ENCODE results near the gene TLK1. TPM values are rescaled to one million over a fixed set of nuclear protein-coding genes. Genes with fewer than 3 reads are reported as not detected.
"Not testable (repeated sequence)": the region's sequence is repeated elsewhere in the genome, so short reads cannot be mapped to it uniquely, and the experiment has no call there.

Gene TLK1
- total RNA-seq, 2 experiments from 2014 or later, result 53.9 to 56.0 TPM

DNA sequence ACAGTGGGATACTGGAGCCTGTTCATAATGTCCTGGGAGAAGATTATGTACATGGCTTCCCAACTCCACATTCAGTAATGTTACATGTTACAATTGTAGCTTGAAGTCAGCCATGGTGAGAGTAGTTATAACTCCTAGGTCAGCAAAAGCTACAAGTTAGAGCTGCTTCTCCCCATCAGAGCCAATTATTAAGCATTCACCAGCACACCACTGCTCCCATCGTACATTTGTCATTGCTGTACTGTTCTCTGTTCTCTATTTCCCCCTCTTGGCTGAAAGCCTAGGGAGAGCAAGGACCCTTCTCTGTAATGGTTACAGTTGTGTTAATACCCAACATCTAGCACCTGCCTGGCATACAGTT lies 5.3 kb upstream of the TLK1 start:
- ChIA-PET CTCF (no interaction called here), POLR2A (no interaction called here)
- Mint-ChIP-seq H3K27ac (no peak overlapping the region), H3K4me1 (ENCODE audit: low read depth) (peaks cover 24% of the 10 kb centered on the region), H3K36me3 (ENCODE audit: low read depth) (no peaks in the 10 kb centered on the region), H3K9me3 (no peaks in the 10 kb centered on the region), H3K4me3 (no peak overlapping the region), H3K27me3 (peaks cover 3% of the 10 kb centered on the region)
- no peak for ATAC-seq
- intact Hi-C loops (cut with micrococcal nuclease), result no loop called here
- DNase-seq, result no peak
- TF ChIP-seq, protein P1, sequence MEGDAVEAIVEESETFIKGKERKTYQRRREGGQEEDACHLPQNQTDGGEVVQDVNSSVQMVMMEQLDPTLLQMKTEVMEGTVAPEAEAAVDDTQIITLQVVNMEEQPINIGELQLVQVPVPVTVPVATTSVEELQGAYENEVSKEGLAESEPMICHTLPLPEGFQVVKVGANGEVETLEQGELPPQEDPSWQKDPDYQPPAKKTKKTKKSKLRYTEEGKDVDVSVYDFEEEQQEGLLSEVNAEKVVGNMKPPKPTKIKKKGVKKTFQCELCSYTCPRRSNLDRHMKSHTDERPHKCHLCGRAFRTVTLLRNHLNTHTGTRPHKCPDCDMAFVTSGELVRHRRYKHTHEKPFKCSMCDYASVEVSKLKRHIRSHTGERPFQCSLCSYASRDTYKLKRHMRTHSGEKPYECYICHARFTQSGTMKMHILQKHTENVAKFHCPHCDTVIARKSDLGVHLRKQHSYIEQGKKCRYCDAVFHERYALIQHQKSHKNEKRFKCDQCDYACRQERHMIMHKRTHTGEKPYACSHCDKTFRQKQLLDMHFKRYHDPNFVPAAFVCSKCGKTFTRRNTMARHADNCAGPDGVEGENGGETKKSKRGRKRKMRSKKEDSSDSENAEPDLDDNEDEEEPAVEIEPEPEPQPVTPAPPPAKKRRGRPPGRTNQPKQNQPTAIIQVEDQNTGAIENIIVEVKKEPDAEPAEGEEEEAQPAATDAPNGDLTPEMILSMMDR (IDR thresholded peaks at IDR 0.05), result no peak

DNA sequence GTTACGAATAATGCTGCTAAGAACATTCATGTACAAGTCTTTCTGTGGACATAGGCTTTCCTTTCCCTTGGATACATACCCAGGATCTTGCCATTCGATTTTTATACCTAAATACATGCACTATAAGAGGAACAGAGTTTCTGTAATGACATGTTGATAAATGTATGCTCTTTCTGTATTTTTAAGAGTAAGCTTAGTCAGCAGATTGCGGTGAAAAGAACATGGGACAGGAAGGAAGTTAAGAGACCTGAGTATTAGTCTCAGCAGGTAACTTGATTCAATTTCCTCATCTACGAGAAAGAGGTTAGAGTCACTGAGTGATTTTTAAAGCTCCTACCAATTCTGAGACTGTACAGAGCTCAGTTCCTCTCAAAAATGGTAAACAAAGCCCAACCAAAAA lies 2.6 kb upstream of the TLK1 start:
- no peak for ATAC-seq
- Mint-ChIP-seq H3K4me3 (no peak overlapping the region), H3K27me3 (peaks cover 2% of the 10 kb centered on the region), H3K27ac (peak overlapping the region; percentile 18), H3K4me1 (ENCODE audit: low read depth) (peaks cover 27% of the 10 kb centered on the region), H3K9me3 (no peaks in the 10 kb centered on the region), H3K36me3 (ENCODE audit: low read depth) (peaks cover 1% of the 10 kb centered on the region)
- intact Hi-C loops (cut with micrococcal nuclease), result loop anchor here (5.0 kb wide), 1 partner anchor 154 kb away; no protein-coding TSS in a partner anchor
- TF ChIP-seq, protein P1 (IDR thresholded peaks at IDR 0.05), result no peak
- POLR2A ChIA-PET, result interaction anchor here (0.6 kb wide), 1 partner anchor 155 kb away, joined by 3 read pairs; no protein-coding TSS in a partner anchor
- no peak for DNase-seq
- CTCF ChIA-PET, result interaction anchor here (0.6 to 1.4 kb wide), 7 partner anchors 9 to 253 kb away, joined by 3 to 4 read pairs (median 3); no protein-coding TSS in a partner anchor

DNA sequence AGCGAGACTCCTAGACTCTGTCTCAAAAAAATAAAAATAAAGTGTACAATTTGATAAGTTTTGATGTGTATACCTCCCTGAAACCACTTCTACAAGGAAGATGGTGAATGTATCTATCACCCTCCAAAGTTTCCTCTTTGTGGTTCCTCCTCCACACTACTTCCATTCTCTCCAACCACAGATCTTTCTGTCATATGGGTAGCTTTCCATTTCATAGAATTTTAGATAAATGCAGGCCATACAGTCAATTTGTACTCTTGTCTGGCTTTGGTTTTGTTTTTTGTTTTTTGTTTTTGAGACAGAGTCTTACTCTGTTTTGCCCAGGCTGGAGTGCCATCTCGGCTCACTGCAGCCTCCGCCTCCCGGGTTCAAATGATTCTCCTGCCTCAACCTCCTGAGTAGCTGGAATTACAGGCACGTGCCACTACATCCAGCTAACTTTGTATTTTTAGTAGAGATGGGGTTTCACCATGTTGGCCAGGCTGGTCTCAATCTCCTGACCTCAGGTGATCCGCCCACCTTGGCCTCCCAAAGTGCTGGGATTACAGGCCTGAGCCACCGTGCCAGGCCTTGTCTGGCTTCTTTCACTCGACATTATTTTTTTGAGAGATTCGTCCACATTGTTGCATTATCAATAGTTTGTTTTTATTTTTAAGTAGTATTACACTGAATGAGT lies 2.0 kb upstream of the TLK1 start:
- H3K27me3 Mint-ChIP-seq; DNase-seq; ATAC-seq; H3K36me3 Mint-ChIP-seq (ENCODE audit: low read depth); H3K9me3 Mint-ChIP-seq: not testable (repeated sequence)
- Mint-ChIP-seq H3K27ac (peak overlapping the region; percentile 80), H3K4me3 (peak overlapping the region; percentile 37), H3K4me1 (ENCODE audit: low read depth) (peaks cover 31% of the 10 kb centered on the region)
- CTCF ChIA-PET, result interaction anchor here (0.6 to 1.4 kb wide), 5 partner anchors 10 to 253 kb away, joined by 3 to 4 read pairs (median 3); no protein-coding TSS in a partner anchor
- POLR2A ChIA-PET, result interaction anchor here (0.8 kb wide), 1 partner anchor 324 kb away, joined by 3 read pairs; no protein-coding TSS in a partner anchor
- intact Hi-C loops (cut with micrococcal nuclease), result loop anchor here (5.0 kb wide), 1 partner anchor 155 kb away; no protein-coding TSS in a partner anchor

DNA sequence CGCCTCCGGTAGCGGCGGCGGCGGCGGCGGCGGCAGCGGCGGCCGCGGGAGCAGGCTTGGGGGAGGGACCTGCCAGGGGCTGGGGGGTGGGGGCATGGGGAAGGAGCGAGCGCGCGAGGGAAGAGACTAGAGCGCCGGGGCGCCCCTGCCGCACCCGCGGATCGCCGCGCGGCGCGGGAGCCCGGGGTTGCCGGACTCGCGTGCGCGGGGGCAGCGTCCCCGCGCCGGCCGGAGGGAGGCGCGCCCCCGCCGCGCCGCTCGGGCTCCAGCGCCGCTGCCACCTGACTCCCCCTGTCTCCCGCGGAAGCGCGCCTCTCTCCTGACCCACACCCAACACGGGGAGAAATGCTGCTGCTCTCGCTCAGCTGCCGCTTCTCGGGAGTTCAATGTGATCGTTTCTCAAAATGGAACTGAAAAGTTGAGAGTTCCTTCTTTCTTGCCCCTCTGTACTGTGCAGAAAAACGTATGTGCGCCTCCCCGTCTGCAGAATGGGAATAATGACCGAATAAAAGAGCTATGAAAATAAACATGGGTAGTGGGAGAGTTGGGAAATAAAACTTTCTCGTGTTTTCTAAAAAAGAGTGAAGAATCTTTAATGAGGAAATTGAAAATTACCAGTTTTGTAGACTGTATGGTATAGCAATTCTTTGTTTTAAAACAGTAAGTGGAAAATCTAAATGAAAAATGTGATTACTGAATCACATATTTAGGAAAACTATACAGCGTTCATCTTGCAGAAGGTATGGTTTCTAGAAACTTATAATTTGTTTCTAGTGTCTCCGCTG lies 455 bp upstream of the TLK1 start:
- intact Hi-C loops (cut with micrococcal nuclease), result loop anchor here (5.0 kb wide), 1 partner anchor 156 kb away; no protein-coding TSS in a partner anchor
- no peaks in the 10 kb centered on the region for H3K27me3 Mint-ChIP-seq
- no peaks in the 10 kb centered on the region for H3K9me3 Mint-ChIP-seq

More for the DNA sequence above, 455 bp upstream of the TLK1 start:
- ATAC-seq, result peak; percentile 48
- TF ChIP-seq, protein P1 (IDR thresholded peaks at IDR 0.05), result no peak
- POLR2A ChIA-PET, result interaction anchor here (0.7 to 1.1 kb wide), 3 partner anchors 49 to 1436 kb away, joined by 3 read pairs; no protein-coding TSS in a partner anchor
- Mint-ChIP-seq H3K4me3 (peak overlapping the region; percentile 91), H3K27ac (peak overlapping the region; percentile 84), H3K36me3 (ENCODE audit: low read depth) (peaks cover 1% of the 10 kb centered on the region), H3K4me1 (ENCODE audit: low read depth) (peaks cover 42% of the 10 kb centered on the region)
- DNase-seq, result peak; percentile 62
- CTCF ChIA-PET, result interaction anchor here (3.1 kb wide), 1 partner anchor 74 kb away, joined by 19 read pairs; no protein-coding TSS in a partner anchor
